Left lung (tissue), 10 donors: Measurements from ENCODE around the gene LGALS12. TPM values are rescaled to one million over a fixed set of nuclear protein-coding genes. Genes with fewer than 3 reads are reported as not detected.

Experiments used
- ATAC-seq: fragments of 200-7000 bp; cut with Tn5 transposase; one replicate; pipeline ENCODE4 v1.9.1; 2020; ENCODE audit warnings: moderate library complexity
- DNase-seq, 4 donors: peaks; one replicate each; pipeline ENCODE4 v3.0.0-alpha.2; 2013 to 2020
- H3K27ac ChIP-seq, 2 donors: fragments of 200-600 bp; sonication (generic) in 1 of 2; one replicate each; pipeline versions ENCODE4 v1.5.0 to v1.8.0; 2020 to 2021
- H3K27me3 ChIP-seq, 2 donors: fragments of 200-600 bp; sonication (generic) in 1 of 2; one replicate each; pipeline versions ENCODE4 v1.5.0 to v1.8.0; 2020 to 2021
- H3K36me3 ChIP-seq, 2 donors: fragments of 200-600 bp; sonication (generic) in 1 of 2; one replicate each; pipeline versions ENCODE4 v1.5.0 to v1.8.0; 2020 to 2021
- H3K4me1 ChIP-seq, 2 donors: fragments of 200-600 bp; one replicate each; pipeline ENCODE4 v1.8.0; 2021
- H3K4me3 ChIP-seq, 2 donors: fragments of 200-600 bp; sonication (generic) in 1 of 2; one replicate each; pipeline versions ENCODE4 v1.5.0 to v1.8.0; 2020 to 2021; ENCODE audit warnings: mild to moderate bottlenecking in 1 of 2
- H3K9me3 ChIP-seq, 2 donors: fragments of 200-600 bp; sonication (generic) in 1 of 2; one replicate each; pipeline versions ENCODE4 v1.5.0 to v1.8.0; 2020 to 2021
- intact Hi-C, 2 donors: fragments of 100-400 bp; cut with DNase I; formaldehyde crosslinking; loops; one replicate each; pipeline versions ENCODE4 v1.11.2 to v1.14.2; 2022
- polyA plus RNA-seq, 6 donors: library from polyadenylated mRNA; unstranded; fragments of 120-200 nt; gene quantifications; one replicate each; pipeline ENCODE4 v1.2.1, GENCODE V29; 2013; ENCODE audit not compliant: insufficient read length in 6 of 6
- total RNA-seq, 2 donors: library from RNA; stranded (reverse); fragmentation: NEBNext Ultra II Directional; extraction: Animal tissue kit (Norgen Biotek cat#: 25700); gene quantifications; one replicate each; pipeline ENCODE4 v1.2.1, GENCODE V29; 2021
- TF ChIP-seq, protein P1 (sequence below), 2 donors: fragments of 200-600 bp; sonication (generic) in 1 of 2; IDR thresholded peaks; one replicate each; pipeline versions ENCODE4 v1.5.0 to v1.8.0; 2021; ENCODE audit warnings: antibody characterized with exemption in 2 of 2
- donor health status: DM: no; HTN: yes; CAD: no.
- donor health status: DM: no; HTN: no; CAD: no.

Gene LGALS12
- total and polyA plus RNA-seq, 8 donors, result 0.15 to 0.86 (median 0.27) TPM

DNA sequence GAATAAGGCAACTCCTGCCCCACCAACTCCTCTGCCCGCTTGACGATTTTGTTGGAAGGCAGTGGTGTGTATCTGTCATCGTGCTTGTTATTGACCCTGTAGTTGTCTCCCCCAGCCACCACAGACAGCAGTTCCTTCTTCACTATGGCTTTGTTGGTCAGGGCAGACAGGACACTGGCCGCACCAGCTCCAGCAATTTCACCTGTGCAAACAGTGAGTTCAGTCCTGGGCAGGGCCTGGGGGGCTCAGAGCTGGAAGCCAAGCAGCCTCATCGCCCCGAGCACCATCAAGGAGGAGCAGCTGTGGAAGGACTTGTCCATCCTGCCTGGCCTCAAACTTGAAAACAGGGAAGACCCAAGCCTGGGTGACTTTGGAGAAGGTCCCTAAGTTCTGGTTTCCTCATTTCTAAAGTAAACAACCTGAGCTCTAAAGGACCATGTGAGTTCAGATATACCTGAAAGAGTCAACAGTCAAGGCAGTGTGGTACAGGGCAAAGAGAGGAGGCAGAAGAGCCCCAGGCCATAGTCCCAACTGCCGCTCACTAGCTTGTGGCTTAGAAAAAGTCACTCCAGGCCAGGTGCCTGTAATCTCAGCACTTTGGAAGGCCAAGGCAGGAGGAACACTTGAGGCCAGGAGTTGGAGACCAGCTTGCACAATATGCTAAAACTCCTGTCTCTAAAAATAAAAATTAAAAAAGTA lies 52.7 kb downstream of the LGALS12 start:
- no peaks in the 10 kb centered on the region for H3K9me3 ChIP-seq
- no peak for DNase-seq
- TF ChIP-seq, protein P1, sequence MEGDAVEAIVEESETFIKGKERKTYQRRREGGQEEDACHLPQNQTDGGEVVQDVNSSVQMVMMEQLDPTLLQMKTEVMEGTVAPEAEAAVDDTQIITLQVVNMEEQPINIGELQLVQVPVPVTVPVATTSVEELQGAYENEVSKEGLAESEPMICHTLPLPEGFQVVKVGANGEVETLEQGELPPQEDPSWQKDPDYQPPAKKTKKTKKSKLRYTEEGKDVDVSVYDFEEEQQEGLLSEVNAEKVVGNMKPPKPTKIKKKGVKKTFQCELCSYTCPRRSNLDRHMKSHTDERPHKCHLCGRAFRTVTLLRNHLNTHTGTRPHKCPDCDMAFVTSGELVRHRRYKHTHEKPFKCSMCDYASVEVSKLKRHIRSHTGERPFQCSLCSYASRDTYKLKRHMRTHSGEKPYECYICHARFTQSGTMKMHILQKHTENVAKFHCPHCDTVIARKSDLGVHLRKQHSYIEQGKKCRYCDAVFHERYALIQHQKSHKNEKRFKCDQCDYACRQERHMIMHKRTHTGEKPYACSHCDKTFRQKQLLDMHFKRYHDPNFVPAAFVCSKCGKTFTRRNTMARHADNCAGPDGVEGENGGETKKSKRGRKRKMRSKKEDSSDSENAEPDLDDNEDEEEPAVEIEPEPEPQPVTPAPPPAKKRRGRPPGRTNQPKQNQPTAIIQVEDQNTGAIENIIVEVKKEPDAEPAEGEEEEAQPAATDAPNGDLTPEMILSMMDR (IDR thresholded peaks at IDR 0.05), result no peak
- H3K4me3 ChIP-seq, result no peak overlapping the region
- ATAC-seq, result peak; percentile 46
- H3K4me1 ChIP-seq, result peaks cover 5 to 24% of the 10 kb centered on the region in 2 donors
- intact Hi-C loops, result no loop called here
- H3K36me3 ChIP-seq, result no peaks in the 10 kb centered on the region
- no peaks in the 10 kb centered on the region for H3K27me3 ChIP-seq
- H3K27ac ChIP-seq, result peak overlapping the region; percentile 33 to 42

DNA sequence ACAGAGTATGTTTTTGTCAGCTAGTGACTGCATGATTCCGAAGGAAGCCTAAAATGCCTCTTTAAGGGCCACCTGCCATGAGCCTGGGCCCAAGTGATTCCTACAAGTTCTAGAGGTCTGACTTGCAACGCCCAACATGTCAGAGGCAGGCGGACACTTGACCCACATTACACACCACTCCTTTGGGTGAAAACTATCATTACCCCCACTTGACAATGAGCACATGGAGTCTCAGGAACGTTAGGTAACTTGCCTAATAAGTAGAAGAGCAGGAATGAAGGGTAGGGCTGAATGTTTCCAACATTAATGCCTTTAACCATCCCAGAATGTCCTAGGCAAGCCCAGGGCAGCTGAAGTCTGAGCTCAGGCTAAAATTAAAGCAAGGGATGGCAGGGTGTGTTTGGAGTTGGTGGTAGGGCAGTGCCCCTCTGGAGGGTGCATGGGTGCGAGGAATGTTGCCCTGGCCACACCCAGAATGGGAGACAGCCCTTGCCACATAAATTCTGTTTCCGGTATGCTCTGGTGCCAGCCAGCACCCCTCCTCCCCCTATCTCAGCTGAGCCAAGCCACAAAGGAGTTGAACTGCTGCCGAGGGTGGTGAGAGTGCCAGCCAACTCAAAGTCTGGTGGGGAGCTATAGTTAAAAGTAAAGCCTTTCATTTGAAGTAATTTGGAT lies 54.8 kb downstream of the LGALS12 start:
- TF ChIP-seq, protein P1 (IDR thresholded peaks at IDR 0.05), result no peak
- ATAC-seq, result peak; percentile 73
- peak overlapping the region; percentile 70 to 84 for H3K27ac ChIP-seq

DNA sequence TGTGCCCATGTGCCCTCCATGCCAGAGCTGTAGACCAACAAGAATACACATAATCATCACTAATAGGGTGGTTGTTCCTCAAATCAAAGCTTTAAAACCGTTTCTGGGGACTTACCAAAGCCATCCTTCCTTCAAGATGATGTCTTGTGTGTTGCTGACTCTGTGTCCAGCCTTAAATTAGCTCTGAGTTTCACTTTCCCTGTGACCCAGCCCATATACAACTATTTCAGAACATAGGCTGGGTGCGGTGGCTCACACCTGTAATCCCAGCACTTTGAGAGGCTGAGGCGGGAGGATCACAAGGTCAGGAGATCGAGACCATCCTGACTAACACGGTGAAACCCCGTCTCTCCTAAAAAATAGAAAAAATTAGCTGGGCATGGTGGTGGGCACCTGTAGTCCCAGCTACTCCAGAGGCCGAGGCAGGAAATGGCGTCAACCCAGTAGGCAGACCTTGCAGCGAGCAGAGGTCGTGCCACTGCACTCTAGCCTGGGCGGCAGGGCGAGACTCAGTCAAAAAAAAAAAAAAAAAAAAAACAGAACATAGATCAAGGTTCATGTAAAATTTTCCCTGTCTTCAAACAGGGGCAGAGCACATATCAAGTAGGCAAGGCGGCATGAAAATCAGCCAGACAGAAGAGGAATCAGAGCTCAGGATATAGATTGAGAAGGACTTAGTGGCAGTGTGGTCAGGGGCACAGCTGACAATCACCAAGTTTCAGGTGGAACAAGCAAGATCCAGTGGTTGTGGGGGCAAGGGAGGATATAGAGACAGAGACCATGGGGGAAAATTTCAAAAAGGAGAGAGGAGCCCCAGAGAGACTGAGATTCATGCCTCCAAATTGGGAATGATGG lies 57.5 kb downstream of the LGALS12 start, which contains the start of gene PLAAT2:
Gene PLAAT2 (minus strand): TSS at position 179 of the 855 bp plus-strand sequence. CDS start 55 bp downstream, at position 124.
- Histone ChIP-seq H3K4me1 (peaks cover 10 to 42% of the 10 kb centered on the region in 2 donors), H3K27ac (peak within 1 kb of the TSS in 1 of 2 donors; percentile 70), H3K36me3 (no peaks in the 10 kb centered on the region), H3K9me3 (no peaks in the 10 kb centered on the region), H3K27me3 (no peaks in the 10 kb centered on the region), H3K4me3 (no peak within 1 kb of the TSS)
- DNase-seq (no peak), ATAC-seq (no peak)
- TF ChIP-seq, protein P1 (IDR thresholded peaks at IDR 0.05), result no peak
- intact Hi-C loops, result no loop called here

More for the DNA sequence above, 54.8 kb downstream of the LGALS12 start:
- Histone ChIP-seq H3K9me3 (no peaks in the 10 kb centered on the region), H3K4me1 (peaks cover 5 to 23% of the 10 kb centered on the region in 2 donors), H3K27me3 (no peaks in the 10 kb centered on the region), H3K36me3 (no peaks in the 10 kb centered on the region), H3K4me3 (no peak overlapping the region)
- peak in 1 of 4 donors; percentile 76 for DNase-seq
- intact Hi-C loops, result no loop called here

GRCh38 chr11:63564056-63564774 lies 58.3 kb downstream of the LGALS12 start:
- Histone ChIP-seq H3K27ac (peak overlapping the region in 1 of 2 donors; percentile 70), H3K36me3 (no peaks in the 10 kb centered on the region), H3K4me3 (no peak overlapping the region), H3K4me1 (peaks cover 10 to 39% of the 10 kb centered on the region in 2 donors), H3K27me3 (no peaks in the 10 kb centered on the region), H3K9me3 (no peaks in the 10 kb centered on the region)
- intact Hi-C loops, result no loop called here
- ATAC-seq, result no peak
- TF ChIP-seq, protein P1 (IDR thresholded peaks at IDR 0.05), result no peak
- no peak for DNase-seq
